Measurements from ENCODE around the gene RPL34. TPM values are rescaled to one million over a fixed set of nuclear protein-coding genes. Genes with fewer than 3 reads are reported as not detected.
A peak's percentile ranks its signal among the peaks of the same experiment; 100 is the strongest.

Gene RPL34
- total and polyA plus RNA-seq, 2 experiments from 2014 or later: 884 to 1,669 TPM

DNA sequence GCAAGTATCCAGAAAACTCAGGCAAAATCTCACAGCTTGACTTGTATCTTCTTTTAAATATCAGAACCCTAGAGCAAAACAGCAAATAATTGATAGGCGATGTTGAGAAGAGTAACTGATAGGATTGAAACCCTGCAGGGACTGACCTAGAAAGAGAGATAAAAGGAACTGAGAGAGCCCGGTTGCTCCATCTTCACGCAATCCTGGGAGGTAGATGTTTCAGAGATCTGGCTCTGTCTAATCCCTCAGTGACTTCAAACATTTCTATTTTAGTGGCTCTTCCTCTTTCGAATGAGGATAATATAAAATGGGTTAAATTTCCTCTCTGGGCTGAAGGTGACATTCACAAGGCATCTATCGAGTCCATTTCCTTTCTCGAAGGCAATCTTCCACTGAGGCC, 39.3 kb upstream of the RPL34 start:
- Histone ChIP-seq H3K4me1 (ENCODE audit: insufficient read depth) (no peaks in the 10 kb centered on the region), H3K27me3 (no peaks in the 10 kb centered on the region), H2AFZ (no peak overlapping the region), H3K4me2 (no peak overlapping the region), H3K9me2 (replicated peaks; ENCODE audit: insufficient read depth) (no peaks in the 10 kb centered on the region), H3K36me3 (replicated peaks; ENCODE audit: insufficient read depth, low read depth) (no peaks in the 10 kb centered on the region), H3K4me3 (no peak overlapping the region), H3K9me3 (ENCODE audit: low read depth) (no peaks in the 10 kb centered on the region), H3K27ac (no peak overlapping the region), H4K20me1 (ENCODE audit: insufficient read depth, poor library complexity, severe bottlenecking) (no peaks in the 10 kb centered on the region), H3K79me2 (no peaks in the 10 kb centered on the region)
- DNase-seq (ENCODE audit: low spot score): no peak
- TF ChIP-seq CTCF (IDR thresholded peaks at IDR 0.05; ENCODE audit: poor library complexity) (no peak), EZH2 (IDR thresholded peaks at IDR 0.05; ENCODE audit: borderline replicate concordance) (no peak), EZH2phosphoT487 (IDR thresholded peaks at IDR 0.05; ENCODE audit: low read depth, severe bottlenecking, unreplicated experiment) (no peak)
- WGBS (ENCODE audit: low lambda C conversion rate, missing lambda C conversion rate): 54% methylated on average over 6 of the region's 6 CpGs

DNA sequence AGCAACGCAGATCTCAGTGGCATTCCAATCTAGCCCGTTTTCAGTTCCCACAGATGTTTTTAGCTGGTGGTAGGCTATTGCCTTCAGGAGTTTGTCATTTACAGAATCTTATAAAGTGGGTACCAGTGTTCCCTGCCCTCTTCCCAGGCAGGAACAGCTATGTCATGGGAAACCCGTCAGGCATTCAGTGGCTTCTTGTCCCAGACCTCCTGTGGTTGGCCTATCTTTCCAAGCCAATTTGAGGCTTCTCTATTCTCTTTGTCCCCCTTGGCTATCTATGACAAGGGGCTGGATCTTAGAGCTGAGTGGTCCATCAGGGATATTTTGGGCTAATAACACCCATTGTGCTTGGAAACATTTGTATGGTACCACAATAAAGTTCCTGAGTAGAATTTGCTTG, 33.6 kb upstream of the RPL34 start:
- WGBS (ENCODE audit: low lambda C conversion rate, missing lambda C conversion rate): 69% methylated on average over 3 of the region's 3 CpGs
- Histone ChIP-seq H3K9me3 (ENCODE audit: low read depth) (no peaks in the 10 kb centered on the region), H3K4me2 (no peak overlapping the region), H4K20me1 (ENCODE audit: insufficient read depth, poor library complexity, severe bottlenecking) (no peaks in the 10 kb centered on the region), H3K36me3 (replicated peaks; ENCODE audit: insufficient read depth, low read depth) (no peaks in the 10 kb centered on the region), H3K9me2 (replicated peaks; ENCODE audit: insufficient read depth) (no peaks in the 10 kb centered on the region), H3K27ac (no peak overlapping the region), H3K4me1 (ENCODE audit: insufficient read depth) (peaks cover 10% of the 10 kb centered on the region), H3K79me2 (no peaks in the 10 kb centered on the region), H2AFZ (no peak overlapping the region), H3K4me3 (no peak overlapping the region), H3K27me3 (no peaks in the 10 kb centered on the region)
- no peak for DNase-seq (ENCODE audit: low spot score)
- no peak for TF ChIP-seq EZH2phosphoT487 (IDR thresholded peaks at IDR 0.05; ENCODE audit: low read depth, severe bottlenecking, unreplicated experiment)

DNA sequence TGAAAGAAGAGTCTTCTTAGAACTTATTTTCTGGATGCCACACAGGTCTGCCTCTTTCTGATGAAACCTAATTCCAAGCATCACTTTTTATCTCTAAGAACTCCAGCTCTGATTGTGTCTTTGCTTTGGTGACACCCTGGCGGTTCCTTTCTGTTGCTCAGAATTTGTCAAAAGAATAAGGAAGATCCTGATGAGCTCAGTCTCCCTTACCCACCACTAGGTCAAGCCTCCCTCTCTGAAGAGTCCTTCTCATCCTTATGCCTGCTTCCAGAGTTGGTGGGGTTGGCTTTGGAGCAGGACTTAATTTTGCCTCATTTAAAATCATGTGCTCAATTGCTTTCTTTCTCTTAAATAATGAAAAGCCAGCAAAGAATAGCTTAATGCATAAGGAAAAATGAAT, 31.5 kb upstream of the RPL34 start:
- Histone ChIP-seq H3K27me3 (no peaks in the 10 kb centered on the region), H4K20me1 (ENCODE audit: insufficient read depth, poor library complexity, severe bottlenecking) (no peaks in the 10 kb centered on the region), H3K9me3 (ENCODE audit: low read depth) (no peaks in the 10 kb centered on the region), H3K36me3 (replicated peaks; ENCODE audit: insufficient read depth, low read depth) (no peaks in the 10 kb centered on the region), H3K4me2 (no peak overlapping the region), H3K27ac (no peak overlapping the region), H3K4me1 (ENCODE audit: insufficient read depth) (peaks cover 10% of the 10 kb centered on the region), H3K79me2 (no peaks in the 10 kb centered on the region), H2AFZ (no peak overlapping the region), H3K9me2 (replicated peaks; ENCODE audit: insufficient read depth) (no peaks in the 10 kb centered on the region), H3K4me3 (no peak overlapping the region)
- TF ChIP-seq EZH2phosphoT487 (IDR thresholded peaks at IDR 0.05; ENCODE audit: low read depth, severe bottlenecking, unreplicated experiment) (no peak), CTCF (IDR thresholded peaks at IDR 0.05; ENCODE audit: poor library complexity) (no peak), EZH2 (IDR thresholded peaks at IDR 0.05; ENCODE audit: borderline replicate concordance) (no peak)
- 84% methylated on average over 1 of the region's 1 CpG for WGBS (ENCODE audit: low lambda C conversion rate, missing lambda C conversion rate)
- DNase-seq (ENCODE audit: low spot score): no peak

DNA sequence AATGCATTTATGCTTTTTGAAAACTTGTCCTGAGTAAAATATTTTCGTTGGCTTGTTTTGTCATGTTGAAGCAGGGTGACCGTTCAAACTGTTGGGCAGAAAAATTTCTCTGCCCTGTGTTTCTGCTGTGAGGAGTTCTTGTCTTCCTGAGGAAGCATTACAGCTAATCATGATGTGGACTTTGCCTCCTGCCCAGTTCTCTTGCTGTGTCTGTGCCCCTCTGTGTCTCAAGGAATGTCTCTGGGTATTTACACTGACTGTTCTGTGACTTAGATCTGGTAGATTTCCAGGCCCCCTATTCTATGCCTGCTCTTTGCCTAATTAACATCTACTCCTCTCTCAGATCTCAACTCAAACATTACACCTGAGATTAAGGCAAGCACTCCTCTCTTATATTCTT, 30.4 kb upstream of the RPL34 start:
- H3K4me2 ChIP-seq: peak overlapping the region; percentile 51
- H3K36me3 ChIP-seq (replicated peaks; ENCODE audit: insufficient read depth, low read depth): no peaks in the 10 kb centered on the region
- no peaks in the 10 kb centered on the region for H3K9me2 ChIP-seq (replicated peaks; ENCODE audit: insufficient read depth)
- H3K4me3 ChIP-seq: no peak overlapping the region
- TF ChIP-seq EZH2 (IDR thresholded peaks at IDR 0.05; ENCODE audit: borderline replicate concordance): no peak
- no peak for TF ChIP-seq EZH2phosphoT487 (IDR thresholded peaks at IDR 0.05; ENCODE audit: low read depth, severe bottlenecking, unreplicated experiment)
- no peak for TF ChIP-seq CTCF (IDR thresholded peaks at IDR 0.05; ENCODE audit: poor library complexity)
- WGBS (ENCODE audit: low lambda C conversion rate, missing lambda C conversion rate): 31% methylated on average over 2 of the region's 2 CpGs
- no peaks in the 10 kb centered on the region for H3K79me2 ChIP-seq
- DNase-seq (ENCODE audit: low spot score): peak; percentile 34
- H3K4me1 ChIP-seq (ENCODE audit: insufficient read depth): peaks cover 10% of the 10 kb centered on the region
- H4K20me1 ChIP-seq (ENCODE audit: insufficient read depth, poor library complexity, severe bottlenecking): no peaks in the 10 kb centered on the region
- no peak overlapping the region for H2AFZ ChIP-seq
- H3K9me3 ChIP-seq (ENCODE audit: low read depth): no peaks in the 10 kb centered on the region
- H3K27ac ChIP-seq: peak overlapping the region; percentile 70
- no peaks in the 10 kb centered on the region for H3K27me3 ChIP-seq
